ENCODE data around the gene SLC16A9. TPM values are rescaled to one million over a fixed set of nuclear protein-coding genes. Genes with fewer than 3 reads are reported as not detected.
A peak's percentile ranks its signal among the peaks of the same experiment; 100 is the strongest.

SLC16A9 gene
- total and polyA plus RNA-seq, 7 donors, result 0.36 to 8.4 (median 3.0) TPM; not detected in 1

GRCh38 chr10:59713196-59713821 lies 3.7 kb upstream of the SLC16A9 start:
- H3K9me3 ChIP-seq, result no peaks in the 10 kb centered on the region
- no peak overlapping the region for H3K4me3 ChIP-seq
- no peak overlapping the region for H3K27ac ChIP-seq
- no peaks in the 10 kb centered on the region for H3K36me3 ChIP-seq
- H3K4me1 ChIP-seq, result peaks cover 0 to 18% (median 12%) of the 10 kb centered on the region in 4 donors
- intact Hi-C loops (cut with DNase I), result loop anchor here (5.0 kb wide), 1 partner anchor 194 kb away; the partner anchor contains the start of gene CCDC6
- TF ChIP-seq EP300 (IDR thresholded peaks at IDR 0.05) (no peak), POLR2AphosphoS5 (IDR thresholded peaks at IDR 0.05) (no peak), CTCF (IDR thresholded peaks at IDR 0.05) (no peak), POLR2A (IDR thresholded peaks at IDR 0.05) (no peak)
- 90 to 93% methylated on average over 7 of the region's 7 CpGs for WGBS, 2 donors
- H3K27me3 ChIP-seq, result peaks cover 0 to 12% (median 0%) of the 10 kb centered on the region in 3 donors
- DNase-seq, result no peak

DNA sequence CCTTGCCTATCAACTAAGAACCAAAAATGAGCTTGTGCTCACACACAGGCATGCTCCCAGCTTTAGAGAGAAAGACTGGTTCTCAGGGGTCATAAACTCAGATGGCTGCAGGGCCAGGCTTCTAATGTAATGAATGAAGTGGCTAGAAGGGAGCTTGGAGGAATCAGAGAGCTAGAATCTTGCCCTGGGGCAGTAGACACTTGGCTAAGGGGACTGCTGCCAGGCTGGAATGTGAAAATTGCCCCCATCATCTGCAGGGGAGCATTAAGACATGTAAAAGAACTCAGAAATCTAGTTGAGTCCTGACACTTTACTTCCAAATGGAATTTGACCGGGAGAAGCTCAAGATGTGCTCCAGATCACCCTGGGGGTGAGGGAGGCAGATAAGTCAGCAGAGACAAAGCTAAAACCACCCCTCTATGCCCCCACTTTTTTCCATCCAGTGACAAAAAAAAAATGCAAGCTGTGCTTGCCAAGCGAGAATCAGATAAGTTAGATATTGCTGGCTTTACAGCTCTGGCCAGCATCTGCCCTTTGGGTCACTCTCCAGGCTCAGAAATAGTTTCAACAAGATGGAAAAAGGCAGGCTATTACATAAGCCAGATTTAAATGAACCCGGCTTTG lies 2.3 kb upstream of the SLC16A9 start:
- H3K9me3 ChIP-seq, result no peaks in the 10 kb centered on the region
- no peaks in the 10 kb centered on the region for H3K36me3 ChIP-seq
- H3K4me3 ChIP-seq, result no peak overlapping the region
- DNase-seq, result no peak
- H3K4me1 ChIP-seq, result peaks cover 0 to 18% (median 12%) of the 10 kb centered on the region in 4 donors
- H3K27ac ChIP-seq, result no peak overlapping the region
- intact Hi-C loops (cut with DNase I), result loop anchor here (5.0 kb wide), 1 partner anchor 195 kb away; the partner anchor contains the start of gene CCDC6
- TF ChIP-seq CTCF (IDR thresholded peaks at IDR 0.05) (no peak), POLR2A (IDR thresholded peaks at IDR 0.05) (no peak), POLR2AphosphoS5 (IDR thresholded peaks at IDR 0.05) (no peak), EP300 (IDR thresholded peaks at IDR 0.05) (no peak)
- 70 to 81% methylated on average over 3 of the region's 3 CpGs for WGBS, 2 donors
- peaks cover 0 to 18% (median 0%) of the 10 kb centered on the region in 3 donors for H3K27me3 ChIP-seq

DNA sequence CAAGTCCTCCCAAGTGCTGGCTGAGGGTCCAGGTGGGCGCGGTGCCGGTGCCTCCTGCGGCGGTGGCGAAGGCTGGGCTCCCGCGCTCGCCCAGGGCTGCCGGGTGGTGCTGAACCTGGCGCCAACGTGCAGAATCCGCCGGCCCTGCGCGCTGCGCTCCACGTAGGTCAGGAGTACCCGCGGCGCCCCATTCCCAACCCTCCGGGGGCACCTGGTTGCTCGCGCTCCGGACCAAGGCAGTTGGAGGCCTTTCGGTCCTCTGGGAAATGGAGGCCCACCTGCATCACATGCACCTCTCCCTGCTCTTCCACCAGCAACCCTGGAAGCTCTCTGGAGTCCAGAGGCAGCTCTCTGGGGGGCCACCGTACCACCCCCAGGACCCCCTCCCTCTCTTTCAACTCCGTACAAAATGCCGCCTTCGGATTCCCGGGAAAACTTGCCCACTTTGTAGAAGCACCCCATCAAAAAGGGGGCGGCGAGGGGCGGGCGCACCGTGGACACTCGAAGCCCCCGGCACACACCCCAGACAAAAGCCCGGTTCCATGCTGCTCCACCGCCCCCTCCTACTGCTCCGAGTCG lies 745 bp downstream of the SLC16A9 start:
- Histone ChIP-seq H3K36me3 (no peaks in the 10 kb centered on the region), H3K9me3 (no peaks in the 10 kb centered on the region), H3K4me3 (peak overlapping the region; percentile 51 to 70 (median 60)), H3K27ac (peak overlapping the region in 1 of 4 donors; percentile 52), H3K27me3 (peaks cover 0 to 18% (median 0%) of the 10 kb centered on the region in 3 donors), H3K4me1 (peaks cover 0 to 18% (median 12%) of the 10 kb centered on the region in 4 donors)
- intact Hi-C loops (cut with DNase I), result no loop called here
- WGBS, 2 donors, result 1% methylated on average over 42 of the region's 42 CpGs
- peak; percentile 58 for DNase-seq
- no peak for TF ChIP-seq POLR2A (IDR thresholded peaks at IDR 0.05)
- no peak for TF ChIP-seq POLR2AphosphoS5 (IDR thresholded peaks at IDR 0.05)
- no peak for TF ChIP-seq CTCF (IDR thresholded peaks at IDR 0.05)
- no peak for TF ChIP-seq EP300 (IDR thresholded peaks at IDR 0.05)

- TF ChIP-seq EP300 (IDR thresholded peaks at IDR 0.05), result no peak
- TF ChIP-seq CTCF (IDR thresholded peaks at IDR 0.05), result no peak
- TF ChIP-seq POLR2A (IDR thresholded peaks at IDR 0.05), result no peak
- no peak for TF ChIP-seq POLR2AphosphoS5 (IDR thresholded peaks at IDR 0.05)
- Histone ChIP-seq H3K4me3 (no peak overlapping the region), H3K27ac (no peak overlapping the region), H3K36me3 (no peaks in the 10 kb centered on the region), H3K27me3 (peaks cover 0 to 18% (median 0%) of the 10 kb centered on the region in 3 donors), H3K9me3 (no peaks in the 10 kb centered on the region), H3K4me1 (peaks cover 0 to 18% (median 12%) of the 10 kb centered on the region in 4 donors)
- DNase-seq, result no peak
- intact Hi-C loops (cut with DNase I), result no loop called here
- 94 to 95% methylated on average over 8 of the region's 8 CpGs for WGBS, 2 donors
Measured at GRCh38 chr10:59706851-59707797, 2.5 kb downstream of the SLC16A9 start.
